Measurements from ENCODE around the gene CKAP2L.

CKAP2L gene, protein sequence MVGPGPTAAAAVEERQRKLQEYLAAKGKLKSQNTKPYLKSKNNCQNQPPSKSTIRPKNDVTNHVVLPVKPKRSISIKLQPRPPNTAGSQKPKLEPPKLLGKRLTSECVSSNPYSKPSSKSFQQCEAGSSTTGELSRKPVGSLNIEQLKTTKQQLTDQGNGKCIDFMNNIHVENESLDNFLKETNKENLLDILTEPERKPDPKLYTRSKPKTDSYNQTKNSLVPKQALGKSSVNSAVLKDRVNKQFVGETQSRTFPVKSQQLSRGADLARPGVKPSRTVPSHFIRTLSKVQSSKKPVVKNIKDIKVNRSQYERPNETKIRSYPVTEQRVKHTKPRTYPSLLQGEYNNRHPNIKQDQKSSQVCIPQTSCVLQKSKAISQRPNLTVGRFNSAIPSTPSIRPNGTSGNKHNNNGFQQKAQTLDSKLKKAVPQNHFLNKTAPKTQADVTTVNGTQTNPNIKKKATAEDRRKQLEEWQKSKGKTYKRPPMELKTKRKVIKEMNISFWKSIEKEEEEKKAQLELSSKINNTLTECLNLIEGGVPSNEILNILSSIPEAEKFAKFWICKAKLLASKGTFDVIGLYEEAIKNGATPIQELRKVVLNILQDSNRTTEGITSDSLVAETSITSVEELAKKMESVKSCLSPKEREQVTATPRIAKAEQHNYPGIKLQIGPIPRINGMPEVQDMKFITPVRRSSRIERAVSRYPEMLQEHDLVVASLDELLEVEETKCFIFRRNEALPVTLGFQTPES

DNA sequence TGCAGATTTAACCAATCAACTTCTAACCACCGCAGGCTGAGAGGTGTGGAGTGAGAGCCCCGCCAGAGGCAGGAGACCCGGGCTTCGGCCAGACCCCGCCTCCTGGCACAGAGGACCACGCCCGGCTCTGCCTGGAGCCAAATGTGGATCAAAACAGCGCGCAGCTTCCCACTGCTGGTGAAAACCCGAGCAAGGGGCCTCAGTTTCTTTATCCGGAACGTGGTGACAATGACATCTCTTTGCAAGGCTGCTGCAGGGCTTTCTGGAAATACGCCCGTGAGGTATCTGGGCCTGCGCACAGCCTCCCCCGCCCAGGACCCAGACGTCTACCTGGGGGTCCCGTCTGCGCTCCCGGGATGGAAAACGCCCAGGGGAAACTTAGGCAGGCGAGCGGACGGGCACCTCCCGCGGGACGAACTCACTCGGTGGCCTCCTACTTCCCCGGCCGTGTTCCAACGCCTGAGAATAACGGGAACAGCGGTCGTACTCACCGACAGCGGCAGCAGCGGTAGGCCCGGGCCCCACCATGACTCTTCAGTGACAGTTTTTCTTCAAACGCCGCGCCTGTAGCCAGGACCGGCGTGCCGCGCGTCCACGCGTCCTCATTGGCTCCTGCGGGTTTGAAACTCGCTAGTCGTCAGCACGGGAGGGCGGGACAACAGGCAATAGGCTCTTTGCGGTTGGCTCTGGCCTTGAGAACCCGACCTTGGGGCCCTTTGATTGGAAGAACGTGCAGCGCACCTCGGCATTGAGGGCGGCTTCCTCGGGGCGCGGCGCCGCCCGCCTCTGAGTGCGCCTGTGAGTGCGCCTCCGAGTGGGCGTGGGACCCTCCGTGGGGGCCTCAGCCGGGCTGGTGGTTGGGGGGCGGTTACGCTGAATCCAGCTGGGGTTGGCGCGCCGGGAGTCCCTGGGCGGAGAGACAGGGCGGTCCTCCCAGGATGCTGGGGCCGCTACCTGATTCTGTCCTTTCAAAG, at the start of gene CKAP2L:
Gene CKAP2L (minus strand): TSS at position 539 of the 974 bp plus-strand sequence. CDS start 11 bp downstream, at position 528.
- peak; percentile 92 for DNase-seq (ENCODE audit: low read depth in 2 of 2)

DNA sequence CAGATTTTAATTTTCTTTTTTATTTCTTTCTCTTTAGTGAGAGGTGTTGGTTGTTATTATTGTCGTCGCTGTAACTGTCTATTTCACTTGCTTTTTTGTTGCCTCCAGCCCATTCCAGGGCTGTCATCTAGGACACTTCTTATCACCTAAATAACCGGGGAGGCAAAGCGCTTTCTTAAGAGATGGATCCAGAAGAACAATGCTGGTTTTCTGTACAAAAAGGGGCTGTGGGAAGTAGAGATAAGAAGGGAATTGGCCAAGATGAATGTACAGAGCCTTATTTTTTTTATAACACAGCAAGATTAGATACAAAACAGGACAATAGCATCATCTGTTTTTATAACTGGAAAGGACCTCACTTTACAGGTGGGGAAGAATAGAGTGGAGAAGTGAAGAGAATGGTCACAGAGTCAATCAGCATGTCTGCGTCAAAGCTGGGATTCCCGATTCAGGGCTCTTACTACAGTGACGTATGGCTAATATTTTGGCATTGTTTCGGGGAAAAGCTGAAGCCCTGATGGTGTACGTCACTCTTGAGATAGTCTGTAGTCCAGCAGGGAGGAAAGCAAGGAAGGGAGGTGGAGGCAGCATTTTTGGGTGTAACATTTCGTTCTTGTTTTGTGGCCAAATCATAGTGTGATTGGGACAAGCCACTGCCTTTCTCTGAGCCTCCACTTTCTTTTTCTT, 49.0 kb upstream of the CKAP2L start:
- no peak for DNase-seq (ENCODE audit: low read depth in 2 of 2)

DNA sequence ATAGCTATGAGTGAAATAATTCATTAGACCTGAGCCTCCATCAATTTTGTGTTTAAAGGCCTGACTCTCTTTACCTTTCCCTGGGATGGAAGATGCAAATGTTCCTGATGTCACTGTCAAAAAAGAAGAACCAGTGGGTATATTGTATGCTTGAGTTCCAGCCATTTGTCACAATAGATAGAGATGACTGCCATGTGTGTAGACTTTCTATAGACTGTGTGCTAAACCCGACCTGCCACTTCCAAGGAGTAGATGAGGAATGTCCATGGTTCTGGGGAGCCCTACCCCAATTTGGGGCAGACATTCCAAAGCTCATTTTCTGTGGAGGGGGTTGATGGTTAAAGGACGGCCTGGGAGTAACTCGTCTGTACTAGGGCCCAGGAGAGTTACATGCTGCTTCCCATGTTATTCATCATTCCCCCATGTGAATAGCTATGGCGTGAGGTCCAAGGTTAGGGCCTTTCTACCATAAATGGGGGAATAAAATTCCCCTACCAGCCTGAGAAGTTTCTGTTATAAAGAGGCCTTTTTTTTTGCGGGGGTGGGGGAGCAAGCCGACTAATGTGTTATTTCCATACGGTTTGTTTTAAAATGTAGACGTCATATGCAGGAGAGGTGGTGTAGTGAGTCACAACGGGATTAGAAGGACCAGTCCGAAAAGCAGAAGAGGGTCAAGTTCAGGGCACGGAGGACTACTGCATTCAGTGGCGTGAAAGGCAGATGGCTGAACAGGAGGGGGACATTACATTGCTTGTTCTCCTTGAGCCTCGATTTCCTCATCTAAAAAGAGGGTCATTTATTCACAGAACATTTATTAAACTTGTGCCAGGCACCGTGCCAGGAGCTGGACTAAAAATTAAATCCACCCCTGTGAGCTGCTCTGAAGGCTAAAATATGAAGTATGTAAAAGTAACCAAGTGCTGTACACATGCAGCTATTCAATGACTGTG, 48.2 kb upstream of the CKAP2L start:
- DNase-seq (ENCODE audit: low read depth in 2 of 2), result peak; percentile 65 to 66

DNA sequence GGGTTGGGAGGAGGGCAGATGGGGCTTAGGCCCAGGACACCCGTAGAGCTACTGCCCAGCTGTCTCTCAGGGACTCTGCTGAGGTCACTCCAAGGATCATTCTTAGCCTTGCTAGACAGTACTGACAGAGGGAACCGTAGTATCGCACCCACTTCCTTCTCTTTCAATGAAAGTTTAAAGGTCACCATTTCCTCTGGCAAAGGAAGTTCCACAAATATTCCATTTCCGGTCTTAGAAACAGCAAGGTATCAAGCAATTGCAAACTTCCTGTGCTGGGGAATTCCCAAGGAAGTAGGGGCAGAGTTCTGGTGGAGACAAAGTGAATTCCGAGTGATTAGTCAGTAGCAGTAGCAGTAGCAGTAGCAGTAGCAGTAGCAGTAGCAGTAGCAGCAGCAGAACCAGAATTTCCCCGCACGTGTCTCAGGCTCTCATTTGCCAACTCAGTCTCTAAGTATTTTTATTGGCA, 47.5 kb upstream of the CKAP2L start:
- DNase-seq (ENCODE audit: low read depth in 2 of 2), result peak; percentile 70 to 71

DNA sequence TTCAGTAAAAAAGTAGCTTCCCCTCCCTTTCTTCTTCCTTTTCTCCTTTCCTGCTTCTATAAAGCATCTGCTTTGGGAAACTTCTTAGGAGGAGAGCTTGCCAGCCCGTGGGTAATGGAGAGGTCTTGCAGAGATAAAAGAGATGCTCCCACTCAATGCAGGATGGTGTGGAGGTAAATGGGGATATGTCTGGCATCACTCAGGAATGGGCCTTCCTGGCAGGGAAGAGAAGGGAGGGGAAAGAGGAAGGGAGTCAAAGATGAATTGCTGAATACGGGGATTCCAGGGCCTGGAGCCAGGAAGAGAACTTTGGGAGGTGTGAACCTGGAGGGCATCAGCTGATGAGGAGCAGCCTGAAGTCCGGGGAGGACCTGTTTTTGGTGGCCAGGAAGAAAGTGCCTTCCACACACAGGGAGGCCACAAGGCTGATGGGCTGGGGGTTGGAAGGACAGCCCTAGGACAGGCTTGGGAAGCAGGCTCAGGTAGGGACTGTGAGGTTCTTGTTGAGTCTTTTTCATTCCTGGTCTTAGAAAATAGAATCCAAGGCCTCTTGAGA, 46.9 kb upstream of the CKAP2L start:
- no peak for DNase-seq (ENCODE audit: low read depth in 2 of 2)

DNA sequence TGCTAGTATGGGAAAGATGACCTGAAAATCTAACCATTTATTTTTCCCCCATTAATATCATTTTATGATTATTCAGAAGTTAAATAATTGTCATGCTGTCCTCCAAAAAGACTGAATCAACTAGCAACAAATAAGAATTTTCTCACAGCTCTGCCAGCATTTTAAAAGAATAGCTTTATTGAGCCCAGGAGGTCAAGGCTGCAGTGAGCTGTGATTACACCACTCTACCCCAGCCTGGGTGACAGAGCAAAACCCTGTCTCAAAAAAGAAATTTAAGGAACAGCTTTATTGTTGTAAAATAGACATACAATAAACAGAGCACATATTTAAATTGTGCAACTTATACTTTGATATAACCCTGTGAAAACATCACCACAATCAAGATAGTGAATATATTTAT, 44.7 kb upstream of the CKAP2L start:
- no peak for DNase-seq (ENCODE audit: low read depth in 2 of 2)

DNA sequence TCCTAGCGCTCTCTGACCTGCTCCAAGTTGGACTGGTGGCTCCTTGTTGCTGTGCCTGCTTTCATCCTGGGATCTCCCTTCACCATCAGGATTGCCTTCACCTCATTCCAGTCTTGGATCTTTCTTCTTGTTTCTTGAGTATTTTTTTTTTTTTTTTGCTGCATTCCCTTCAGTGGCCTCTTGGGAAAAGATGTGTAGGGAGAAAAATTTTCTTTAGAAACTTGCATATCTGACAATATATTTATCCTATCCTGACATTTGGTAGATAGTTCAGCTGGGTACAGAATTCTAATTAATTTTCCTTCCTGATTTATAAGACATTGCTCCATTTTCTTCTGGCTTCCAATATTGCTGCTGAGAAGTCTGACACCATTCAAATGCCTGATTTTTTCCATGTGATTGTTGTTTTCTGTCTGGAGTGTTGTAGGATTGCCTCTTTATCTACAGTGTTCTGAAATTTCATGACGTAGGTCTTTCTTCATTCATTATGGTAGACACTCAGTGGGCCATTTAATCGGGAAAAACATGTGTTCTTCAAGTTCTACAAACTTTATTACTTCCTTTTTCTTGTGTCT, 42.9 kb upstream of the CKAP2L start:
- no peak for DNase-seq (ENCODE audit: low read depth in 2 of 2)

DNA sequence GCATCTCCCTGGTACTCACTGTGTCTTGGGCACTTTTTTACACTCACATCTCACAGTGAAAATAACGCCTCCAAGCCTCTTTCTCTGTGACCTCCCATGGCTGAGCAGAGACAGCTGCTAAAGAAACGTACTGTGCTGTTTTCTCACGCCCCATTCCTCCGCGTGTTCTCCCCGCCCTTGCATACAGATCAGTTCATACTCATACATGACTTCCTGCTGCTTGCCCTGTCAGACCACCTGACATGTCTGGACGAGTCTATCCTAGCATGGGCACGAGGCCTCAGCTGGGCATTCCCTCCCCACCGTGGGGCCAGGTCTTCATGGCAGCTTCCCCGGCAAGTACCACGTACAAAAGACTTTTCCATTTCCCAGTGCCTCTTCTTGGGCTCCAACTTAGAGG, 41.1 kb upstream of the CKAP2L start:
- DNase-seq (ENCODE audit: low read depth in 2 of 2), result no peak

DNA sequence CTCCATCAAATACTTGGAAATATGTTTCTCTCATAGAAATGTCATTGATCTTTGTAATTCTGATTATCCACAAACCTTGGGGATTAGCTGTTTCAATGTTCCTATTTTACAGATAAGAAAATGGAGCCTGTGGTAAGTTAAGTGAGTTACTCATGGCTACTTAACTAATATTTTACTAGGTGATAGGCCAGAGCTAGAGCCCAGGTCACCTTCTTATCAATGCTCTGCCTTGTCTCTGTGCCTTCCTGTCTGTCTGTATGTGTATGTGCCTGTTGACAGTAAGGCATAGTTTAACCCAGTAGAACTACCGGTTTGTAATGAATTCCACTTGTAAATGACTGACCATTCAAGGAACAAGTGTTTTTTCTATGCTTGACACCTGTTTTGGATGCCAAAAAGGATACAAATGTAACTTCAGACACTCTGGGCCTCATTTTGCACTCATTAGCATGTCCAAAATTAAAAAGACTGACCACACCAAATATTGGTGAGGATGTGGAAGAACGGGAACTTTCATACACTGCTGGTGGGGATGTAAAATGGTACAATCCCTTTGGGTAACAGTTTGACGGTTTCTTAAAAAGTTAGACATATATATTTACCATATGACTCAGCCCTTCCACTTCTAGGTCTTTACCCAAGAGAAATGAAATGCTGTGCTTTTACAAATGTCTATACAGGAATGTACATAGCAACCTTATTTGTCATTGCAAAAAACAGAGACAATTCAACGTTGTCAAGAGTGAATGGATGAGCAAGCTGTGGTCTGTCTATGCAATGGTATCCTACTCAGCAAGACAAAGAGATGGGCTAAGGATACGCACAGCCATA, 39.5 kb upstream of the CKAP2L start:
- peak; percentile 59 to 69 for DNase-seq (ENCODE audit: low read depth in 2 of 2)

DNA sequence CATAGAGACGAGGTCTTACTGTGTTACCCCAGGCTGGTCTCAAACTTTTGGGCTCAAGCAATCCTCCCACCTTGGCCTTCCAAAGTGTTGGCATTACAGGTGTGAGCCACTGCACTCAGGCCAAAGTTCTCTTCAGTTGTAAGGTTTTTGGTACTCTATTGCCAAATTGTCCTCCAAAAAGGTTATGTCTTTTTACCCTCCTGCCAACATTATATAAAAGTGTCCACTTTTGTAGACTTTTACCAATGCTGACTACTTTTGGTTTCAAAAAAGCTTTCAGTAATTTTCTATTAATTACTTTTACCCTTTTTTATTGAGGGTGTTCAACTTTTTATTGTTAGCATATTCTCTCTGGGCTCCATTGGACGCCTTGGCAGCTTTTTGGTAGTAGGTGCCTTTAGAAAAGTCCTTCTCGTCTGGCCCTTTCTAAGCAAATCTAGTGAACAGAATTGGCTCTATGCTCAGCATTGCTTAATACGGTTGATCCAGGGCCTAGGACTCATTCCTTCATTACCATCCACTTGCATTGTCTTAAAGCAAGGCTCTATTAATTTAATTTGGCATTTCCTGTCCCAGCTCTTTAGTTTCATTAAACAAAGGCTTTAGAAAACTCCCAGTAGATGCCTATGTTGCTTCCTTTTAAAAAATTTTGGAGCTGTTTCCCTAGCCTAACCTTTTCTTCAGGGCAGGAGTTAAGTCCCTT, 36.6 kb upstream of the CKAP2L start:
- DNase-seq (ENCODE audit: low read depth in 2 of 2), result no peak

DNA sequence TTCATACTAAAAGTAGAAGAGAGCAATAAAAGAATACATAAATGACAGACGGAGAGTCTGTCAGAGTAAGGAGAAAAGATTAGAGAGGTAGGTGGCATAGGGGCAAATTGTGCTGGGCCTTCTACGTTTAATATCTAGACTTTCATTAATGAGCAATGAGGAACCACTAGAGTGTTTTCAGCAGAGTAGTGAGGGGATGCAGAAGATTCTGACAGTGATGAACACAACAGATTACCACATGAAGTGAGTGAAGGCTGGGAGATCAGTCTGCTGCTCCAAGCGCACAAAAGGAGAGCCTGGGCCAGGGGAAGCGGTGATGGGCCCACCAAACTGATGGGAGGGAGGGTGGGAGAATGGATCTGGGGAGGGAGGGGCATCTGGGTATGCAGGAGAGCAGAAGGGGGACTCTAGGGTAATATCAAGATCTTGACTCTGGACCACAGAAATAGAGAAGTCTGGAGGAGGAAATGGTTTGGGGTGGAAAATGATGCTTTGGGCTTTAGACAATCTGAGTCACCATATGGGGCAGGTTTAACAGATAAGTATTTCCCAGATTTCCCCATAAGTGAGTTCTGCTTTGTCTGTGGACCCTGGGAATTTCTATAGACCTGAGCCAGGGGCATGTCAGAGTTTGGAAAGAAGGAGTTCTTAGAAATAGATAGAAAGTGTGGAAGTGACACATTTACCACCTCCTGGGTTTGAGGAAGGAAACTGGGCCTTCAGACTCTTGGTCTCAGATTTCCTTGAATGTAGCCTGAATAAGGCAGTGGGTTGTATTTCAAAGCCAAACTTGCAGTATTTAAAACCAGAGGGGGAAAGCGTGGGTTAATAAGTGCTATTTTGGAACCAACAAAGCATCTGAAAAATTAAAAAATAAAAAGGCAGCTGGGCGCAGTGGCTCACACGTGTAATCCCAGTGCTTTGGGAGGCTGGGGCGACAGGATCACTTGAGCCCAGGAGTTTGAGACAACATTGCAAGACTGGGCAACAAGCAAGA, 34.9 kb upstream of the CKAP2L start:
- DNase-seq (ENCODE audit: low read depth in 2 of 2), result no peak

DNA sequence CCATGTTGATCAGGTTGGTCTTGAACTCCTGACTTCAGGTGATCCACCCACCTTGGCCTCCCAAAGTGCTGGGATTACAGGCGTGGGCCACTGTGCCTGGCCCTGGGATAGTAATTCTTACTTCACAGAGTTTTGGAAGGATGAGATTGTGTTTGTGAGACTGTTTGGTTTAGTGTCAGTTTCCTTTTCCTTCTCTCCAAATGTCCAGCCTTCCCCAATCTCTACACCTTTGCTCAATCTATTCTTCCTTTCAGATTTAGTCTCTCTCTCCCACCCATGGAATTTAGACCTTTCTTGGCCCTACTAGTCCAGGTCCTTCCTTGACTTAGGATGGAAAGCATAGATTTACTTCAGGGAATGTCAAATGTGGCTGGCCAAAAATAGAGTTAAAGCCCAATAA, 32.1 kb upstream of the CKAP2L start:
- no peak for DNase-seq (ENCODE audit: low read depth in 2 of 2)

DNA sequence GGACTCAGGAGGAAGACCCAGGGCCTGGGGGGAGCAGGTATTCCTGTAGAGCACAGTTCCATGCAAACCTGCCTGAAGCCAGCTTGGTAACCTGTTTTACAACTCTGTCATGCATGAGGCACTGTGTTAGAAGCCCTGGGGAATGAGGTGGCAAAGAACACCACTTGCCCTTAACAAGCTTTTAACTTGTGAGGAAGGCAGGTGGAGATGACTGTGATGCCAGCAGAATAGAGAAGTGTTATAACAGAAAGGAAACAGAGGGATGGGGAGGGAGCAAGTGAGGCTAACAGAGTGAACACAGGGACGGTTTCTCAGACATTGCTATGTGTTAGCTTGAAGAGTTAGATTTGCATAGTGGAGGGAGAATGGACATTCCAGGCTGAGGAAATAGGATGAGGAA, 31.4 kb upstream of the CKAP2L start:
- no peak for DNase-seq (ENCODE audit: low read depth in 2 of 2)

DNA sequence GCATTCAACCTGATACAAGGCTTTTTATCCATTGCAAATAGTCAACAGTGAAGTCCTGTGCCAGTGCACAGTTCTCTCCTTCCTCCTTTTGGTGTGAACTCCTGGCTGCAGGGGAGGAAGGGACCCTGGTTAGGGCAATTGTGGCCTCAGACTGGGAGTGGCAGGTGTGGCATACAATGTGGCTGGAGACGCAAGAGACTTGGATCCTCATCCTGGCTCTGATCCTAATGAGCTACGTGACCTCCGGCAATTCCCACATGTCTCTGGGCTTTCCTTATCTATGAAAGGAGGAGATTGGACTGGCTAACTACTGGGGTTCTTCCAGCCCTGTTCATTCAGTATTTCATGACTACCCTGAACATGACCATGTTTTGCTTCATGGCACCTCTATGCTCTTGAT, 30.4 kb upstream of the CKAP2L start:
- DNase-seq (ENCODE audit: low read depth in 2 of 2), result no peak

DNA sequence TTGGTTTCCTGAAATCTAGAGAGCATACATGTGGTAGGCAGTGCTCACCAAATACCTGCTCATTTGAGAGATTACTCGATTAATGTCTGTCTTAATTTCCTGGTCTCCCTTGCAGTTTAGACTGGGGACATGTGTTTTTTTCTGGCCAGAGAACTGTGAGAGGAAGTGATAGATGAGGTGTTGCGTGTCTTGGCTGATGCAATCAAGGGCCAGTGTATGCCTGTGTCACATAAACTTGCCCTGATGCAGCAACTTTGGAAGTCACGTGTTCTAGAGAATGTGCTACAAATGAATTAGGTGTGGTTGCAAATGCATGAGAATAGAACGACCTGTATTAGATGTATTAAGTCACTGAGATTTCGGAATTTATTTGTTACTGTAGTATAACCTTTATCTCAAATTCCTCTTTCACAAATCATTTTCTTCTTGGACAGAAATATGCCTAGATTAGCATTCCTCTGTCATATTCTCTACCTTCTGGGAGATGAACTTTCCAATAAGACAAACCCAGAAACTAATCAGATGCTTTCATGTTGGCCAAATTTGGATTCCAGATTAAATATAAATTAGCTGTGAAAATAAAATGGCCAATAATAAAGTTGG, 29.8 kb upstream of the CKAP2L start:
- peak; percentile 74 to 82 for DNase-seq (ENCODE audit: low read depth in 2 of 2)

DNA sequence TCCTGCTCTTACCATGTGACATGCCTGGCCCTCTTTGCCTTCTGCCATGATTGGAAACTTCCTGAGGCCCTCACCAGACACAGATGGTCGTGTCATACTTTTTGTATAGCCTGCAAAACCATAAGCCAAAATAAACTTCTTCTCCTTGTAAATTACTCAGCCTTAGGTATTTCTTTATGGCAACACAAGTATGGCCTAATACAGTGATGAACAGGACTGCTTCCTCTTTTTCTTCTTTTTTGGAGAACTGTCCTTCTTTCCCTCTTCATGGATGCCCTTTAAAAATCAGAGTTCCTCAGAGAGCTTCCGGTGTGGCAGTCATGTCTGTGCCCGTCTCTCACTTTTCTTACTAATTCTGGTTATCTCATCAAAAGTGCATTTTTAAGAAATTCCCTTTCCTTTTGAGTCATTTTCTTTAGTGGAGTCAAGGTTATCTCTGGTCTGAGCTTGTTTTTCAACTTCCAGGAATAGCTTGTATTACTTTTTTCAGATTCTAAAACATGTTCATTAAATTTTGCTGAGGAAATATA, 29.1 kb upstream of the CKAP2L start:
- no peak for DNase-seq (ENCODE audit: low read depth in 2 of 2)
